ENCODE measurements around the gene PTPRZ1.

Gene PTPRZ1

GRCh38 chr7:121882731-121883130 is 9.8 kb downstream of the PTPRZ1 start:
- TF ChIP-seq ZBTB7A (IDR thresholded peaks at IDR 0.05; ENCODE audit: low read depth) (no peak), YY1 (IDR thresholded peaks at IDR 0.05; ENCODE audit: low read depth) (no peak), REST (IDR thresholded peaks at IDR 0.05; ENCODE audit: low read depth) (no peak), TCF12 (IDR thresholded peaks at IDR 0.05; ENCODE audit: low read depth) (no peak), TAF1 (IDR thresholded peaks at IDR 0.05; ENCODE audit: low read depth) (no peak), MAX (IDR thresholded peaks at IDR 0.05) (no peak), RAD21 (IDR thresholded peaks at IDR 0.05; ENCODE audit: low read depth) (no peak), USF1 (IDR thresholded peaks at IDR 0.05) (no peak), NFIC (IDR thresholded peaks at IDR 0.05) (no peak), EGR1 (IDR thresholded peaks at IDR 0.05) (no peak), CEBPB (IDR thresholded peaks at IDR 0.05) (no peak)

GRCh38 chr7:121885166-121885920 is 12.4 kb downstream of the PTPRZ1 start:
- TF ChIP-seq CEBPB (IDR thresholded peaks at IDR 0.05), result no peak
- TF ChIP-seq EP300 (IDR thresholded peaks at IDR 0.05; ENCODE audit: borderline replicate concordance), result no peak
- no peak for TF ChIP-seq YY1 (IDR thresholded peaks at IDR 0.05; ENCODE audit: low read depth)
- no peak for TF ChIP-seq ZBTB7A (IDR thresholded peaks at IDR 0.05; ENCODE audit: low read depth)
- no peak for TF ChIP-seq CREB1 (IDR thresholded peaks at IDR 0.05; ENCODE audit: low read depth)
- TF ChIP-seq TAF1 (IDR thresholded peaks at IDR 0.05; ENCODE audit: low read depth), result no peak

- TF ChIP-seq CREB1 (IDR thresholded peaks at IDR 0.05; ENCODE audit: low read depth), result no peak
- no peak for TF ChIP-seq CEBPB (IDR thresholded peaks at IDR 0.05)
- no peak for TF ChIP-seq TAF1 (IDR thresholded peaks at IDR 0.05; ENCODE audit: low read depth)
- no peak for TF ChIP-seq TCF12 (IDR thresholded peaks at IDR 0.05; ENCODE audit: low read depth)
- no peak for TF ChIP-seq ZBTB7A (IDR thresholded peaks at IDR 0.05; ENCODE audit: low read depth)
- no peak for TF ChIP-seq MAX (IDR thresholded peaks at IDR 0.05)
- no peak for TF ChIP-seq EP300 (IDR thresholded peaks at IDR 0.05; ENCODE audit: borderline replicate concordance)
- TF ChIP-seq TEAD4 (IDR thresholded peaks at IDR 0.05), result no peak
These were observed 14.7 kb downstream of the PTPRZ1 start for GRCh38 chr7:121887634-121888033.

GRCh38 chr7:121890833-121891232 is 17.9 kb downstream of the PTPRZ1 start:
- no peak for TF ChIP-seq REST (IDR thresholded peaks at IDR 0.05; ENCODE audit: low read depth)

- no peak for TF ChIP-seq NFIC (IDR thresholded peaks at IDR 0.05)
- no peak for TF ChIP-seq FOXM1 (IDR thresholded peaks at IDR 0.05; ENCODE audit: borderline replicate concordance, low read depth)
- no peak for TF ChIP-seq EGR1 (IDR thresholded peaks at IDR 0.05)
- TF ChIP-seq USF1 (IDR thresholded peaks at IDR 0.05), result no peak
- TF ChIP-seq RAD21 (IDR thresholded peaks at IDR 0.05; ENCODE audit: low read depth), result no peak
These were observed 18.8 kb downstream of the PTPRZ1 start for GRCh38 chr7:121891731-121892130.

GRCh38 chr7:121901026-121901425 is 28.1 kb downstream of the PTPRZ1 start:
- TF ChIP-seq MAX (IDR thresholded peaks at IDR 0.05), result no peak
- TF ChIP-seq TAF1 (IDR thresholded peaks at IDR 0.05; ENCODE audit: low read depth), result no peak
- no peak for TF ChIP-seq RAD21 (IDR thresholded peaks at IDR 0.05; ENCODE audit: low read depth)
- no peak for TF ChIP-seq USF1 (IDR thresholded peaks at IDR 0.05)
- no peak for TF ChIP-seq EGR1 (IDR thresholded peaks at IDR 0.05)
- TF ChIP-seq FOXM1 (IDR thresholded peaks at IDR 0.05; ENCODE audit: borderline replicate concordance, low read depth), result no peak
- TF ChIP-seq CREB1 (IDR thresholded peaks at IDR 0.05; ENCODE audit: low read depth), result no peak
- TF ChIP-seq REST (IDR thresholded peaks at IDR 0.05; ENCODE audit: low read depth), result no peak
- no peak for TF ChIP-seq TCF12 (IDR thresholded peaks at IDR 0.05; ENCODE audit: low read depth)
- no peak for TF ChIP-seq EP300 (IDR thresholded peaks at IDR 0.05; ENCODE audit: borderline replicate concordance)
- TF ChIP-seq CEBPB (IDR thresholded peaks at IDR 0.05), result no peak
